ENCODE data around the gene HUNK. TPM values are rescaled to one million over a fixed set of nuclear protein-coding genes. Genes with fewer than 3 reads are reported as not detected.

The HUNK gene
- polyA plus RNA-seq, 1 donor (not counting 4 experiments of a cell fraction or from before 2014, with no cell fraction given): 0.03 TPM

DNA sequence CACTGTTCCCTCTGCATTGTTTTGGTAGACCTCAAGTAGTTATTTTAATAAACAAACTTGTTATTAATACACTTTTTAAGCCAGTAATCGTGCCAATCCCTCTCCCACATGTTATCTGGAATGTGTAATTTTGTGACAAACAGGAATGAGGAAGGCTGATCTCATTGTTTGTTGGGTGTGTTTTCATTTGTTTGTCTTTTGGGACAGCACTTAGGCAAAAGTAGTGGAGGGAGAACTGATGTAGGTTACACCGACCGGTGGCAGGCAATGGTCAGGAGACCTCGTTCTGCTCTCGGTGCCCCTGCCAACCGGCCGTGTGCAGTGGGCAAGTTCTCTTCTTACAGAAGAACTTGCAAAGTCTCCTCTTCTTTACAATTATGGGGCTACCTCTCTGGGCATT is 99.8 kb downstream of the HUNK start:
- TF ChIP-seq, protein P1, sequence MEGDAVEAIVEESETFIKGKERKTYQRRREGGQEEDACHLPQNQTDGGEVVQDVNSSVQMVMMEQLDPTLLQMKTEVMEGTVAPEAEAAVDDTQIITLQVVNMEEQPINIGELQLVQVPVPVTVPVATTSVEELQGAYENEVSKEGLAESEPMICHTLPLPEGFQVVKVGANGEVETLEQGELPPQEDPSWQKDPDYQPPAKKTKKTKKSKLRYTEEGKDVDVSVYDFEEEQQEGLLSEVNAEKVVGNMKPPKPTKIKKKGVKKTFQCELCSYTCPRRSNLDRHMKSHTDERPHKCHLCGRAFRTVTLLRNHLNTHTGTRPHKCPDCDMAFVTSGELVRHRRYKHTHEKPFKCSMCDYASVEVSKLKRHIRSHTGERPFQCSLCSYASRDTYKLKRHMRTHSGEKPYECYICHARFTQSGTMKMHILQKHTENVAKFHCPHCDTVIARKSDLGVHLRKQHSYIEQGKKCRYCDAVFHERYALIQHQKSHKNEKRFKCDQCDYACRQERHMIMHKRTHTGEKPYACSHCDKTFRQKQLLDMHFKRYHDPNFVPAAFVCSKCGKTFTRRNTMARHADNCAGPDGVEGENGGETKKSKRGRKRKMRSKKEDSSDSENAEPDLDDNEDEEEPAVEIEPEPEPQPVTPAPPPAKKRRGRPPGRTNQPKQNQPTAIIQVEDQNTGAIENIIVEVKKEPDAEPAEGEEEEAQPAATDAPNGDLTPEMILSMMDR (optimal IDR thresholded peaks at IDR 0.05 in 1 of 3, IDR thresholded peaks at IDR 0.05 in 1 of 3, conservative IDR thresholded peaks at IDR 0.05 in 1 of 3; ENCODE audit: extremely low read depth in 1 of 3, insufficient read depth in 2 of 3, low read length in 3 of 3): no peak
- TF ChIP-seq EZH2 (IDR thresholded peaks at IDR 0.05; ENCODE audit: low read length): no peak
- Histone ChIP-seq H3K4me1 (ENCODE audit: control insufficient read depth, extremely low read depth, insufficient read depth, low read length) (no peaks in the 10 kb centered on the region), H3K4me2 (ENCODE audit: control insufficient read depth, extremely low read depth, insufficient read depth, low read depth, low read length) (no peak overlapping the region), H3K79me2 (ENCODE audit: control insufficient read depth, insufficient read depth, low read length) (no peaks in the 10 kb centered on the region), H3K36me3 (ENCODE audit: control insufficient read depth in 2 of 2, extremely low read depth in 1 of 2, insufficient read depth in 2 of 2, low read length in 2 of 2) (no peaks in the 10 kb centered on the region), H3K27ac (ENCODE audit: control insufficient read depth, insufficient read depth, low read length) (no peak overlapping the region), H3K4me3 (ENCODE audit: control insufficient read depth in 2 of 3, extremely low read depth in 1 of 3, insufficient read depth in 2 of 3, low read depth in 1 of 3, low read length in 3 of 3) (no peak overlapping the region), H3K9ac (ENCODE audit: control insufficient read depth, extremely low read depth, insufficient read depth, low read length) (no peak overlapping the region), H3K9me1 (ENCODE audit: control insufficient read depth, extremely low read depth, insufficient read depth, low read length) (no peaks in the 10 kb centered on the region), H3K27me3 (ENCODE audit: control insufficient read depth, extremely low read depth, insufficient read depth, low read length) (no peaks in the 10 kb centered on the region), H4K20me1 (ENCODE audit: control insufficient read depth, extremely low read depth, insufficient read depth, low read length) (no peaks in the 10 kb centered on the region), H3K9me3 (ENCODE audit: control insufficient read depth, low read depth, low read length) (no peaks in the 10 kb centered on the region), H2AFZ (ENCODE audit: control insufficient read depth, low read length) (no peak overlapping the region)
- dilution Hi-C loops (cut with MboI; ENCODE audit: extremely low pct_ligation_motif_present, low sequenced_read_pairs): no loop called here
- DNase-seq (ENCODE audit: low read depth, low spot score): no peak
- FAIRE-seq: no peak

DNA sequence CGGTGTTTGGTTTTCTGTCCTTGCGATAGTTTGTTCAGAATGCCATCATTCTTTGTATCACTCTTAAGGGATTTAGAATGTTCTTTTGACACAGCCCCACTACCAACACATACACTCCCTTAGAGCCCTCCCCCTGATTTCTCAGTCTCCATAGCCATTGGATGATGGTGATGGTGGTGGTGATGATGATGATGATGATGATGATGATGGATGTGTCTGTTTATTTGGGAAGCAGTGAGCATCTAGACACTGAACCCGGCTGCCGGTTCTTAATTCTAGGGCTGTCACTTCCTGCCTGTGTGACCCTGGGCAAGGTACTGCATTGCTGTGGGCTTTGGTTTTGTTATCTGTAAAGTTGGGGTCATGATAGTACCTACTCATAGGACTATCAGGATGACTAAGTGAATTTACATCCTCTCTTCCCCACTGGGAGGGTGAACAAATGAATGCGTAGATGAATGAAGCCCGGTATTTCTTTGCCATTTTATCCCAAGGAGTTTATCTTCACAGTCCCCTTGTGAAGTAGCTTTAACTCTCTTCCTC is 100.7 kb downstream of the HUNK start:
- Histone ChIP-seq H3K9ac (ENCODE audit: control insufficient read depth, extremely low read depth, insufficient read depth, low read length) (no peak overlapping the region), H3K79me2 (ENCODE audit: control insufficient read depth, insufficient read depth, low read length) (no peaks in the 10 kb centered on the region), H3K4me3 (ENCODE audit: control insufficient read depth in 2 of 3, extremely low read depth in 1 of 3, insufficient read depth in 2 of 3, low read depth in 1 of 3, low read length in 3 of 3) (no peak overlapping the region), H3K27me3 (ENCODE audit: control insufficient read depth, extremely low read depth, insufficient read depth, low read length) (no peaks in the 10 kb centered on the region), H3K9me1 (ENCODE audit: control insufficient read depth, extremely low read depth, insufficient read depth, low read length) (no peaks in the 10 kb centered on the region), H3K27ac (ENCODE audit: control insufficient read depth, insufficient read depth, low read length) (no peak overlapping the region), H3K4me1 (ENCODE audit: control insufficient read depth, extremely low read depth, insufficient read depth, low read length) (no peaks in the 10 kb centered on the region), H3K4me2 (ENCODE audit: control insufficient read depth, extremely low read depth, insufficient read depth, low read depth, low read length) (no peak overlapping the region), H3K36me3 (ENCODE audit: control insufficient read depth in 2 of 2, extremely low read depth in 1 of 2, insufficient read depth in 2 of 2, low read length in 2 of 2) (no peaks in the 10 kb centered on the region), H4K20me1 (ENCODE audit: control insufficient read depth, extremely low read depth, insufficient read depth, low read length) (no peaks in the 10 kb centered on the region), H2AFZ (ENCODE audit: control insufficient read depth, low read length) (no peak overlapping the region), H3K9me3 (ENCODE audit: control insufficient read depth, low read depth, low read length) (no peaks in the 10 kb centered on the region)
- no peak for TF ChIP-seq EZH2 (IDR thresholded peaks at IDR 0.05; ENCODE audit: low read length)
- TF ChIP-seq, protein P1 (optimal IDR thresholded peaks at IDR 0.05 in 1 of 3, IDR thresholded peaks at IDR 0.05 in 1 of 3, conservative IDR thresholded peaks at IDR 0.05 in 1 of 3; ENCODE audit: extremely low read depth in 1 of 3, insufficient read depth in 2 of 3, low read length in 3 of 3): no peak
- FAIRE-seq: no peak
- DNase-seq (ENCODE audit: low read depth, low spot score): no peak
- dilution Hi-C loops (cut with MboI; ENCODE audit: extremely low pct_ligation_motif_present, low sequenced_read_pairs): no loop called here
